GM13976 (cell line): ENCODE measurements around the gene LSAMP.
"Not testable (repeated sequence)": the region's sequence is repeated elsewhere in the genome, so short reads cannot be mapped to it uniquely, and the experiment has no call there.

Experiments used
- DNase-seq: peaks from one replicate; pipeline ENCODE4 v3.0.0; 2012; ENCODE audit warnings: low spot score
- in situ Hi-C: fragments of 300-500 bp; cut with MboI; formaldehyde crosslinking; loops from one replicate; pipeline ENCODE4 v1.12.0; 2022; ENCODE audit warnings: low sequenced_read_pairs, mixed read lengths, inconsistent platforms; ENCODE audit not compliant: unreplicated experiment
- TF ChIP-seq, protein P1 (sequence below): IDR thresholded peaks from 2 replicates; pipeline ENCODE4 v1.5.1; 2012; ENCODE audit warnings: borderline replicate concordance, mild to moderate bottlenecking; ENCODE audit not compliant: insufficient read depth; ENCODE audit errors: extremely low read depth, missing control alignments, control extremely low read depth

LSAMP gene

DNA sequence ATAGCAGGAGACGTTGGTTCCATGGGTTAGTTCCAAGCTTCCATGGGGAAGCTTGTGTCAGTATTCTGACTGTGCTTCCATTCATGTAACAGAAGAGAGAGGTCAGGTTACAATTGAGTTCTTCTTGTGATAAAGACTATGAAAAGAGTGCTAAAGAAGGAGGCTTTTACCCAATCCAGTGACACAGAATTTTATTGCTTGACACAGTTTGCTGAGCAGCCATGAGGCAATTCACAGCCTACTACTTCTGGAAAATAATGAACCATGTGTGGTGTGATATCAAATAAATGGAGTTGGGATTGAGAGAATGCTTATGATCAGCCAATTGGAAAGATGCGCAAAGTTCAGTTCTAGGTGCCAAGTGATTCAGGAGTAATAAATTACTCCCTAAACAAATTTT, 233.4 kb downstream of the LSAMP start:
- in situ Hi-C loops = no loop called here
- DNase-seq = no peak
- TF ChIP-seq, protein P1, sequence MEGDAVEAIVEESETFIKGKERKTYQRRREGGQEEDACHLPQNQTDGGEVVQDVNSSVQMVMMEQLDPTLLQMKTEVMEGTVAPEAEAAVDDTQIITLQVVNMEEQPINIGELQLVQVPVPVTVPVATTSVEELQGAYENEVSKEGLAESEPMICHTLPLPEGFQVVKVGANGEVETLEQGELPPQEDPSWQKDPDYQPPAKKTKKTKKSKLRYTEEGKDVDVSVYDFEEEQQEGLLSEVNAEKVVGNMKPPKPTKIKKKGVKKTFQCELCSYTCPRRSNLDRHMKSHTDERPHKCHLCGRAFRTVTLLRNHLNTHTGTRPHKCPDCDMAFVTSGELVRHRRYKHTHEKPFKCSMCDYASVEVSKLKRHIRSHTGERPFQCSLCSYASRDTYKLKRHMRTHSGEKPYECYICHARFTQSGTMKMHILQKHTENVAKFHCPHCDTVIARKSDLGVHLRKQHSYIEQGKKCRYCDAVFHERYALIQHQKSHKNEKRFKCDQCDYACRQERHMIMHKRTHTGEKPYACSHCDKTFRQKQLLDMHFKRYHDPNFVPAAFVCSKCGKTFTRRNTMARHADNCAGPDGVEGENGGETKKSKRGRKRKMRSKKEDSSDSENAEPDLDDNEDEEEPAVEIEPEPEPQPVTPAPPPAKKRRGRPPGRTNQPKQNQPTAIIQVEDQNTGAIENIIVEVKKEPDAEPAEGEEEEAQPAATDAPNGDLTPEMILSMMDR = no peak

DNA sequence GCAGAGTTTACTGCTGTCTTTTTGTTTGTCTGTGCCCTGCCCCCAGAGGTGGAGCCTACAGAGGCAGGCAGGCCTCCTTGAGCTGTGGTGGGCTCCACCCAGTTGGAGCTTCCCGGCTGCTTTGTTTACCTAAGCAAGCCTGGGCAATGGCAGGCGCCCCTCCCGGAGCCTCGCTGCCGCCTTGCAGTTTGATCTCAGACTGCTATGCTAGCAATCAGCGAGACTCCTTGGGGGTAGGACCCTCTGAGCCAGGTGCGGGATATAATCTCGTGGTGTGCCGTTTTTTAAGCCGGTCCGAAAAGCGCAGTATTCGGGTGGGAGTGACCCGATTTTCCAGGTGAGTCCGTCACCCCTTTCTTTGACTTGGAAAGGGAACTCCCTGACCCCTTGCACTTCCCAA, 236.5 kb downstream of the LSAMP start:
- in situ Hi-C loops = not testable (repeated sequence)

DNA sequence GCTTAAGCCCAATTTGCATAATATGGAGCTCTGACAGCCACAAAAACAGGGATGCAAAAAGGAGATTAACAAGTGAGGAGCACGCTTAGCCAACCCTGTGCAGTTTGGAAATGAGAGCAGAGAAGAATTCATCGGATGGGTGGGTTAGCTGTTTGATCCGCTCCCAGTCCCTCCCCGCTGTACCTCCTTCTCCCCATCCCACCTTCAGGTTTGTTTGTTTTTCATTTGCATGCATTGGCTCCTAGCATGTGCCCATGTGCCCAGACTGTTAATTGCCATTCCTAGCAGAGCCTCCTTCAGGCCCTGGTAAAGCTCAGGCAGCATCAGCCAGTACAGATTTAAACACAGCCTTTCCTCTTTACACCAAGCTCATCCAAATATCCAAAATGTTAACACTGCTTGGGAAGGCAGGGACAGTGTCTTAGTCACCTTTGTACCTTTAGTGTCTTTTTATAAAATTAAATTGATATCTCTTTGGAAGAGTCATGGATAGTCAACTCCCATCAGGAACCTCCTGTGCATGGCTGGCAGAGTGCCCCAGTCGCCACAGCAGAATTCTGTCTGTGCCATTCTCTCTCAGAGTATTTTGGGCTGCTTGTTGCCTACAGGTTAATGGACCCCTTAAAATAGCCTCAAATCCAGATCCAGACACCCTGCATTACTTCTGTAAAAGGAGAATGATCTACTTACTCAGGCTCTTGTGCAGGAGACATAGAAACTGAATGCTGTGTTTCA, 244.2 kb downstream of the LSAMP start:
- TF ChIP-seq, protein P1 = no peak
- DNase-seq = no peak
- in situ Hi-C loops = no loop called here

More for the DNA sequence above, 236.5 kb downstream of the LSAMP start:
- not testable (repeated sequence) for DNase-seq

DNA sequence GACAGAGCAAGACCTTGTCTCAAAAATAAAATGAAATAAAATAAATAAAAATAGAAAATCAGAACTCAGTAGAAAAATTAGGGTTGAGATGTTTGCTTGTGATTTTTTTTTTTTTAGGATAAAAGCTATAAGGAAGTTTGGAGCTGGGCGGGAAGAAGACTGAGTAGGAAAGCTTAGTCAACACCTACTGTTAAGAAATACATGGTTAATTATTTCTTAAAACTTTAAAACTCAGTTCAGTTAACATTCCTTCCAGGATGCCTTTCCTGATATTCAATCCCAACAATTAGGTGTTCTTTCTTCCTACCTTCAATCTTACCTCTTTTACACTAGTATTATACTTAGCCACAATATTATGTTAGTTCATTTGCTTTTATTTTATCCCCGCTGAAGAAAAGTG, 246.2 kb downstream of the LSAMP start:
- TF ChIP-seq, protein P1 = no peak
- in situ Hi-C loops = no loop called here
- DNase-seq = no peak

DNA sequence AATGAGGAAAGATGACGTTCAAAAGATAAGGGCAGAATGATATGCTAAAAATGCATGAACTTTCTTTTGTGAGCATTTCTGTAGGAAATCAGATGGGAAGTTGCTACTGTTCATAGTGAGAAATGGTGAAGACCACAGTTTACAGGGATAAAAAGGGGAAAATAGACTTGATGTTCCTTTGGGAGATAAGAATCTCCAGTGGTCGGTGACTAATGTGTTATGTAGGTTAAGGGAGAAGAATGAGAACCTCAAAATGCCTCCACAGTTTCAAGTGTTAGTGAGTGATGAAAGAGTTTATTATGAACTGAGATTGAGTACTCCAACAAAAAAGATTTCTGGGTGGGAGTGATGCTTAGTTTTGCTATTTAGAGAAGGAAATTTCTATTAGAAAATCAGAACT, 247.2 kb downstream of the LSAMP start:
- no peak for DNase-seq
- TF ChIP-seq, protein P1 = no peak
- in situ Hi-C loops = no loop called here

DNA sequence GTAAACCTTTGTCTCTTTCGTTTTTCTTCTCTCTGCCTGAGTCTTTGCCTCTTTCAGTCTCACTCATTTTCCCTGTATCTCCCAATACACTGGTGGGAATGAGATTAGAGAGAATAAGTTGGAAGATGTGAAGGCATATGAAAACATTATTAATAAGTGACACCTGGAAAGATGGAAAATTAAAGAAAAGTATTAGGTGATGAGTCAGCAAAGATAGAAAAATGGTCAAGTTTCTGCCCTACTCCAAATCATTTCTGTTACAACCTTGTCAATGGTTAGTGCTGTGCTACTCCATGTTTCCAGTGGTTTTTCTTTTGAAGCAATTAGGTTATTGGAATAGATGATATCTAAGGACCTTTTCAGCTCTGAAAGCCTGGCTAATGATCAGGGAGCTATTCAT, 252.8 kb downstream of the LSAMP start:
- DNase-seq = no peak
- in situ Hi-C loops = no loop called here
- TF ChIP-seq, protein P1 = no peak

DNA sequence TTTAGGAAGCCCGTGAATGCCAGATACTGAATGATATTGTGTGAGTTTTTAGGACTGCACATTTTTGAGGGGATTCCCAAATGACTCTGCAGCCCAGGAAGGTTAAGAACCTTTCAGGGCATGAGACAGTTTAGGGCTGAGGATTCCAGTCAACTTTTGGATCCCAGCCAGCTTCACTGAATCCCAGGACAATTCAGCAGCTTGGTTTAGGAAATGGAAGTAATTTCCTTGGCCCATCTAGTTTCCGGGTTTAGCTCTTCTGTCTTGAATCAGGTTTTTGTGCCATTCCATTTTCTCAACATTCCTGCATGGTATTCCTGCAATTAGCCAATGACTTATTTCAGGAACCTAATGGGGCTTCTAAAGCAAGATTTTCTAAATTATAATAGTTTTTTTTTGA, 253.9 kb downstream of the LSAMP start:
- no peak for DNase-seq
- TF ChIP-seq, protein P1 = no peak
- in situ Hi-C loops = no loop called here
